Liver (tissue), 9 donors: ENCODE results near the gene RNF145. TPM values are rescaled to one million over a fixed set of nuclear protein-coding genes. Genes with fewer than 3 reads are reported as not detected.

Source experiments
- DNase-seq: peaks from one replicate; pipeline ENCODE4 v3.0.0-alpha.2; 2017; ENCODE audit warnings: low spot score
- H3K27ac ChIP-seq, 2 donors: one replicate each; pipeline ENCODE4 v1.7.0; 2013; ENCODE audit warnings: inconsistent platforms in 2 of 2, low read length in 2 of 2, control low read depth in 1 of 2, low read depth in 1 of 2, mild to moderate bottlenecking in 1 of 2
- H3K27me3 ChIP-seq, 4 donors: one replicate each; pipeline versions ENCODE4 v1.6.1 to v1.7.0; 2013; ENCODE audit warnings: low read length in 3 of 4, inconsistent platforms in 1 of 4, mild to moderate bottlenecking in 1 of 4, moderate library complexity in 1 of 4; ENCODE audit not compliant: control insufficient read depth in 4 of 4, insufficient read depth in 4 of 4
- H3K36me3 ChIP-seq, 4 donors: one replicate each; pipeline versions ENCODE4 v1.6.1 to v1.7.0; 2013; ENCODE audit warnings: low read length in 3 of 4, mild to moderate bottlenecking in 3 of 4, low read depth in 1 of 4, moderate library complexity in 1 of 4; ENCODE audit not compliant: control insufficient read depth in 4 of 4, insufficient read depth in 3 of 4
- H3K4me1 ChIP-seq, 4 donors: one replicate each; pipeline versions ENCODE4 v1.6.1 to v1.7.0; 2013; ENCODE audit warnings: low read length in 3 of 4, mild to moderate bottlenecking in 3 of 4, moderate library complexity in 1 of 4; ENCODE audit not compliant: control insufficient read depth in 4 of 4, insufficient read depth in 4 of 4
- H3K4me3 ChIP-seq, 3 donors: one replicate each; pipeline versions ENCODE4 v1.6.1 to v1.7.0; 2013; ENCODE audit warnings: low read length in 3 of 3, control low read depth in 1 of 3, low read depth in 1 of 3, mild to moderate bottlenecking in 1 of 3
- H3K9ac ChIP-seq, 2 donors: one replicate each; pipeline ENCODE4 v1.7.0; 2013; ENCODE audit warnings: low read length in 2 of 2, mild to moderate bottlenecking in 2 of 2, moderate library complexity in 2 of 2, control low read depth in 1 of 2, low read depth in 1 of 2
- H3K9me3 ChIP-seq, 4 donors: one replicate each; pipeline versions ENCODE4 v1.6.1 to v1.7.0; 2013; ENCODE audit warnings: low read length in 3 of 4; ENCODE audit not compliant: control insufficient read depth in 4 of 4
- EGR1 ChIP-seq, 2 donors: IDR thresholded peaks; 2 replicates each; pipeline ENCODE4 v1.6.1; 2016 to 2018; ENCODE audit warnings: antibody characterized with exemption in 2 of 2, low read depth in 2 of 2
- FOXA1 ChIP-seq: IDR thresholded peaks from 2 replicates; pipeline ENCODE4 v1.6.1; 2016; ENCODE audit warnings: antibody characterized with exemption
- FOXA2 ChIP-seq: IDR thresholded peaks from 2 replicates; pipeline ENCODE4 v1.6.1; 2016; ENCODE audit warnings: antibody characterized with exemption
- GABPA ChIP-seq, 2 donors: IDR thresholded peaks in 1 of 2; conservative IDR thresholded peaks in 1 of 2; 2 replicates each; pipeline ENCODE4 v1.6.1; 2016; ENCODE audit warnings: antibody characterized with exemption in 2 of 2, mild to moderate bottlenecking in 1 of 2, moderate library complexity in 1 of 2
- HNF4A ChIP-seq, 2 donors: conservative IDR thresholded peaks; 2 replicates each; pipeline ENCODE4 v1.6.1; 2016; ENCODE audit warnings: antibody characterized with exemption in 2 of 2, mild to moderate bottlenecking in 2 of 2
- HNF4G ChIP-seq: IDR thresholded peaks from 2 replicates; pipeline ENCODE4 v1.6.1; 2016; ENCODE audit warnings: antibody characterized with exemption
- JUND ChIP-seq, 2 donors: IDR thresholded peaks; 2 replicates each; pipeline ENCODE4 v1.6.1; 2016; ENCODE audit warnings: antibody characterized with exemption in 2 of 2
- NR2F2 ChIP-seq: IDR thresholded peaks from 2 replicates; pipeline ENCODE4 v1.6.1; 2016; ENCODE audit warnings: antibody characterized with exemption
- RAD21 ChIP-seq, 2 donors: IDR thresholded peaks; 2 replicates each; pipeline ENCODE4 v1.6.1; 2016; ENCODE audit warnings: antibody characterized with exemption in 2 of 2, mild to moderate bottlenecking in 2 of 2
- SP1 ChIP-seq: IDR thresholded peaks from 2 replicates; pipeline ENCODE4 v1.6.1; 2018; ENCODE audit warnings: antibody characterized with exemption, mild to moderate bottlenecking
- TAF1 ChIP-seq: conservative IDR thresholded peaks from 2 replicates; pipeline ENCODE4 v1.6.1; 2016; ENCODE audit warnings: antibody characterized with exemption, mild to moderate bottlenecking
- YY1 ChIP-seq: IDR thresholded peaks from 2 replicates; pipeline ENCODE4 v1.6.1; 2016; ENCODE audit warnings: antibody characterized with exemption, mild to moderate bottlenecking
- WGBS: extraction: QIAGEN DNeasy Blood & Tissue Kit; methylation state at CpG from one replicate; pipeline ENCODE4 v1.1.7; 2013; 5-methylcytosine and 5-hydroxymethylcytosine counted together
- polyA plus RNA-seq, 2 donors: library from polyadenylated mRNA; stranded (reverse) in 1 of 2; unstranded in 1 of 2; fragments of 200-250 nt in 1 of 2; fragments of >200 nt in 1 of 2; fragmentation: Nextera tagmentation in 1 of 2; extraction: Ambion mirVana in 1 of 2; gene quantifications; one replicate each; pipeline versions ENCODE4 v1.2.1 to v1.2.3, GENCODE V29; 2013 to 2015
- total RNA-seq, 2 donors: library from RNA; depleted of rRNA; stranded (reverse); fragments of >200 nt; gene quantifications; one replicate each; pipeline ENCODE4 v1.2.3, GENCODE V29; 2014
- TF ChIP-seq, protein P1 (sequence below): IDR thresholded peaks from 2 replicates; pipeline ENCODE4 v1.6.1; 2016; ENCODE audit warnings: antibody characterized with exemption
- TF ChIP-seq, protein P2 (sequence below): IDR thresholded peaks from 2 replicates; pipeline ENCODE4 v1.6.1; 2016; ENCODE audit warnings: antibody characterized with exemption
- TF ChIP-seq, protein P3 (sequence below): fragments of 150-350 bp; IDR thresholded peaks from 2 replicates; pipeline ENCODE4 v1.5.1; 2017; ENCODE audit warnings: improper control_type of control experiment, low read depth, low read length; ENCODE audit not compliant: missing input control
- TF ChIP-seq, protein P4 (sequence below): IDR thresholded peaks from 2 replicates; pipeline ENCODE4 v1.6.1; 2016; ENCODE audit warnings: antibody characterized with exemption
- donor health status: healthy.
- donor health status: healthy.
- donor health status: healthy.
- donor health status: healthy.
- donor health status: healthy.

RNF145 gene
- total and polyA plus RNA-seq, 4 donors, result 2.9 to 34.6 (median 11.7) TPM

DNA sequence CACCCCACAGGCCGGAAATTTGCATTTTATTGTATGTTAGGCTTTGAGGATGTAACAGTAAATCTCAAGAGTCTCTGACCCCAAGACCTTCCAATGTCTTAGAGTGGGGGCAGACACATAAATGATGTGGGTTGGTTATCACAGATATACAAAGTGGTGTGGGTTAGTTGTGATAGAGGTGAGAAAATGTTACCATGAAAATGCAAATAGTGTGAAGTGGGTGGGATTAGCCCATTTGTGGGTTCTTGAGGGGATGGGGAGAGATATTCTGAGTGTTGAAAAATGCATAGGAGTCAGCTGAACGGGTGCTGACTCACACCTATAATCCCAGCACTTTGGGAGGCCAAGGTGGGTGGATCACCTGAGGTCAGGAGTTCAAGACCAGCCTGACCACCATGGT is 7.9 kb upstream of the RNF145 start (continued):
- TF ChIP-seq GABPA (IDR thresholded peaks at IDR 0.05 in 1 of 2, conservative IDR thresholded peaks at IDR 0.05 in 1 of 2) (no peak), HNF4G (no peak)

DNA sequence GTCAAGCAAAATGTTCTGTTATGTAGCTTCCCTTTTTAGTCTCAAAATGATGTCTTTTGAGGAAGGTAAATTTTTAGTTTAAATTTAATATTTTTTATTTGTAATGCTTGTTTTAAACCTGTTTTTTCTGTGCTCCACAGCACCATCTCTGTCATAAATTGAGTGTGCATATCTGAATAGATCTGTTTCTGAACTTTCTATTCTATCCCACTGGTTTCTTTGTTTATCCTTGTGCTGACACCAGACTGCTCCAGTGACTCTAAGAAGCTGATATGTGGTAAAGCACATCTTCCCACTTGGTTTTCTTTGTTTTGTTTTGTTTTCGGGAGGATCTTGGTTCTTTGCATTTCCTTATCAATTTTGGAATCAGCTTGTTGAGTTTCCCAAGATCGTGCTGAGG is 7.1 kb upstream of the RNF145 start:
- no peaks in the 10 kb centered on the region for H3K36me3 ChIP-seq
- WGBS, result 78% methylated on average over 2 of the region's 2 CpGs
- DNase-seq, result no peak
- no peak overlapping the region for H3K9ac ChIP-seq
- no peaks in the 10 kb centered on the region for H3K27me3 ChIP-seq
- H3K4me1 ChIP-seq, result no peaks in the 10 kb centered on the region
- no peak for TF ChIP-seq YY1
- TF ChIP-seq, protein P1, sequence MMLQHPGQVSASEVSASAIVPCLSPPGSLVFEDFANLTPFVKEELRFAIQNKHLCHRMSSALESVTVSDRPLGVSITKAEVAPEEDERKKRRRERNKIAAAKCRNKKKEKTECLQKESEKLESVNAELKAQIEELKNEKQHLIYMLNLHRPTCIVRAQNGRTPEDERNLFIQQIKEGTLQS, result no peak
- no peak for TF ChIP-seq EGR1 (IDR thresholded peaks at IDR 0.05; ENCODE audit: low read depth in 2 of 2)
- no peak for TF ChIP-seq FOXA1
- no peak for TF ChIP-seq HNF4G
- no peak for TF ChIP-seq TAF1
- TF ChIP-seq HNF4A (conservative IDR thresholded peaks at IDR 0.05), result no peak
- TF ChIP-seq, protein P2, sequence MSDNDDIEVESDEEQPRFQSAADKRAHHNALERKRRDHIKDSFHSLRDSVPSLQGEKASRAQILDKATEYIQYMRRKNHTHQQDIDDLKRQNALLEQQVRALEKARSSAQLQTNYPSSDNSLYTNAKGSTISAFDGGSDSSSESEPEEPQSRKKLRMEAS, result no peak
- no peaks in the 10 kb centered on the region for H3K9me3 ChIP-seq
- no peak overlapping the region for H3K27ac ChIP-seq
- H3K4me3 ChIP-seq, result no peak overlapping the region

DNA sequence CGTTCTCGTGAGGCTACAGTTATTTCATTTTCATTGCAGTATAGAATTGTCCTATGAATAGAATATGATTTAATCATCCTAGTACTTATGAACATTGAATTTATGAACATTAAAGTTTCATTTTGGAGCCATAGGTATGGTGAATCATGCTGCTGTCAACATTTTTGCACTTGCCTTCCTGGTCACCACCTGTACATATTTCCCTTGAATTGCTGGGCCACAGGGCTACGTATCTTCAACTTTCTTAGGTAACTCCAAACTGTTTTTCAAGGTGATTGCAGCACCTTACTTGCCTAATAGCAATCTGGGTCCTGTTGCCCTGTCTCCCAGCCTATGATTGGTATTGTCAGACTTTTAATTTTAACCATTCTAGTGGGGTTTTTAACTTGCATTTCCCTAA is 6.5 kb upstream of the RNF145 start:
- TF ChIP-seq GABPA (IDR thresholded peaks at IDR 0.05 in 1 of 2, conservative IDR thresholded peaks at IDR 0.05 in 1 of 2) (no peak), FOXA2 (no peak), HNF4A (conservative IDR thresholded peaks at IDR 0.05) (no peak), NR2F2 (no peak), HNF4G (no peak), YY1 (no peak), JUND (IDR thresholded peaks at IDR 0.05) (no peak), EGR1 (IDR thresholded peaks at IDR 0.05; ENCODE audit: low read depth in 2 of 2) (no peak)
- TF ChIP-seq, protein P2, result no peak

DNA sequence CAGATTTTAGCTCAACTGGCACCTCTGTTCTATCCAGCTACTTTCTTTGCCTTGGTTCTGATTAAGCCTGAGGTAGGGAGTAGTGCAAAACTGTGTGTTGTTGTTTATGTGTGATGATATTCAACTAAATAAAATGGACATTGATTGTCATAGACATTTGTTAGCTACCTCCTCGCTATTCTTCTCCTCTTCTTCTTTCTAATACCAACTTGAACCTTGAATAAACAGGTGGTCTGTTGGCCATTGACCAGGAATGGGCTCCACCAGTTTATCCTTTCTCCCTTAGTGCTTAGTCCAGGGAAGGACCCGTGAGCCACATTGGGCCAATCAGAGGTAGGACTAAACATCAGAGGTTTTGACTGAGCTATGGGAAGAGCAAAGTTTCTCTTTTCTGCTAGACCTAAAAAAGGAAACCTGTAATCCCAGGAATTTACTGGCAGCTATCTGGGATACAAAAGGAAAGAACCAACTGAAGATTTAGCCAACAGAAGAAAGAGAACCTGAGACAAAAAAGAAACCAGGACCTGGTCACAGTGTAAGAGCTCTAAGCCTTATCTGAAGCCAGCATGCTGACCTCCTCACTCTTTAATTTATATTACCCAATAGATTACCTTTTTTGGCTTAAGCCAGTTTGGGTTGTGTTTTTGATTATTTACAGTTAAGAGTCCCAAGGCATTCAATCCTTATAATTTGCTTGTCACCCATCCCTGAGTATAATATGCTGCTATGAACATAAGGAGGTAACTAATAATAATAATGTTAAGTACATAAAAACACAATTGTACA is 5.3 kb upstream of the RNF145 start:
- WGBS, result 86% methylated on average over 2 of the region's 2 CpGs
- Histone ChIP-seq H3K27ac (no peak overlapping the region), H3K27me3 (no peaks in the 10 kb centered on the region)
- TF ChIP-seq, protein P3, sequence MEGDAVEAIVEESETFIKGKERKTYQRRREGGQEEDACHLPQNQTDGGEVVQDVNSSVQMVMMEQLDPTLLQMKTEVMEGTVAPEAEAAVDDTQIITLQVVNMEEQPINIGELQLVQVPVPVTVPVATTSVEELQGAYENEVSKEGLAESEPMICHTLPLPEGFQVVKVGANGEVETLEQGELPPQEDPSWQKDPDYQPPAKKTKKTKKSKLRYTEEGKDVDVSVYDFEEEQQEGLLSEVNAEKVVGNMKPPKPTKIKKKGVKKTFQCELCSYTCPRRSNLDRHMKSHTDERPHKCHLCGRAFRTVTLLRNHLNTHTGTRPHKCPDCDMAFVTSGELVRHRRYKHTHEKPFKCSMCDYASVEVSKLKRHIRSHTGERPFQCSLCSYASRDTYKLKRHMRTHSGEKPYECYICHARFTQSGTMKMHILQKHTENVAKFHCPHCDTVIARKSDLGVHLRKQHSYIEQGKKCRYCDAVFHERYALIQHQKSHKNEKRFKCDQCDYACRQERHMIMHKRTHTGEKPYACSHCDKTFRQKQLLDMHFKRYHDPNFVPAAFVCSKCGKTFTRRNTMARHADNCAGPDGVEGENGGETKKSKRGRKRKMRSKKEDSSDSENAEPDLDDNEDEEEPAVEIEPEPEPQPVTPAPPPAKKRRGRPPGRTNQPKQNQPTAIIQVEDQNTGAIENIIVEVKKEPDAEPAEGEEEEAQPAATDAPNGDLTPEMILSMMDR, result no peak
- TF ChIP-seq YY1 (no peak), FOXA2 (no peak), FOXA1 (no peak), SP1 (no peak), EGR1 (IDR thresholded peaks at IDR 0.05; ENCODE audit: low read depth in 2 of 2) (no peak), RAD21 (IDR thresholded peaks at IDR 0.05) (no peak), JUND (IDR thresholded peaks at IDR 0.05) (no peak)
- TF ChIP-seq, protein P2, result no peak
- TF ChIP-seq, protein P4, sequence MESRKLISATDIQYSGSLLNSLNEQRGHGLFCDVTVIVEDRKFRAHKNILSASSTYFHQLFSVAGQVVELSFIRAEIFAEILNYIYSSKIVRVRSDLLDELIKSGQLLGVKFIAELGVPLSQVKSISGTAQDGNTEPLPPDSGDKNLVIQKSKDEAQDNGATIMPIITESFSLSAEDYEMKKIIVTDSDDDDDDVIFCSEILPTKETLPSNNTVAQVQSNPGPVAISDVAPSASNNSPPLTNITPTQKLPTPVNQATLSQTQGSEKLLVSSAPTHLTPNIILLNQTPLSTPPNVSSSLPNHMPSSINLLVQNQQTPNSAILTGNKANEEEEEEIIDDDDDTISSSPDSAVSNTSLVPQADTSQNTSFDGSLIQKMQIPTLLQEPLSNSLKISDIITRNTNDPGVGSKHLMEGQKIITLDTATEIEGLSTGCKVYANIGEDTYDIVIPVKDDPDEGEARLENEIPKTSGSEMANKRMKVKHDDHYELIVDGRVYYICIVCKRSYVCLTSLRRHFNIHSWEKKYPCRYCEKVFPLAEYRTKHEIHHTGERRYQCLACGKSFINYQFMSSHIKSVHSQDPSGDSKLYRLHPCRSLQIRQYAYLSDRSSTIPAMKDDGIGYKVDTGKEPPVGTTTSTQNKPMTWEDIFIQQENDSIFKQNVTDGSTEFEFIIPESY, result no peak
- TF ChIP-seq, protein P1, result no peak

More for the DNA sequence above, 6.5 kb upstream of the RNF145 start:
- Histone ChIP-seq H3K4me3 (no peak overlapping the region), H3K9me3 (no peaks in the 10 kb centered on the region), H3K27me3 (no peaks in the 10 kb centered on the region), H3K4me1 (no peaks in the 10 kb centered on the region), H3K27ac (no peak overlapping the region), H3K36me3 (no peaks in the 10 kb centered on the region), H3K9ac (no peak overlapping the region)
- whole genome bisulfite sequencing, result 93% methylated on average over 3 of the region's 3 CpGs
- DNase-seq, result no peak

More for the DNA sequence above, 5.3 kb upstream of the RNF145 start:
- no peaks in the 10 kb centered on the region for H3K9me3 ChIP-seq
- no peak overlapping the region for H3K9ac ChIP-seq
- H3K4me1 ChIP-seq, result peaks cover 2 to 5% (median 5%) of the 10 kb centered on the region in 4 donors
- H3K4me3 ChIP-seq, result no peak overlapping the region
- no peak for DNase-seq
- H3K36me3 ChIP-seq, result no peaks in the 10 kb centered on the region
